K562 (cell line): Measurements from ENCODE around the gene GNG3. TPM values are rescaled to one million over a fixed set of nuclear protein-coding genes. Genes with fewer than 3 reads are reported as not detected.

ENCODE experiments used
- ATAC-seq: fragments of 200-7000 bp; cut with Tn5 transposase; 3 replicates; pipeline ENCODE4 v1.9.1; 2020; ENCODE audit warnings: moderate library complexity
- BruUV-seq: library from RNA; stranded (reverse); fragments of 400-500 nt; replicated peaks from 2 replicates; lab custom pipeline; 2021; lab: Mats Ljungman, UMichigan
- CTCF ChIA-PET: fragments of 300-600 bp; formaldehyde crosslinking; extraction: SDS; loops from one replicate; lab custom pipeline; 2021; ENCODE audit warnings: low intra/inter-chr PET ratio; lab: Yijun Ruan, JAX
- POLR2A ChIA-PET: fragments of 300-600, 350-650 bp; sonication (Branson Sonifier 250); formaldehyde crosslinking; extraction: SDS; loops from one replicate; lab custom pipeline; 2021; ENCODE audit warnings: antibody characterized with exemption, inconsistent platforms; lab: Yijun Ruan, JAX
- DNase-seq, 4 experiments: peaks; one replicate each; pipeline versions ENCODE4 v3.0.0 to v3.0.0-alpha.2; 2011 to 2018; ENCODE audit warnings: low spot score in 3 of 4, mixed read lengths in 3 of 4; ENCODE audit errors: extremely low read depth in 1 of 4
- FAIRE-seq: peaks from 2 replicates; lab custom pipeline; 2011; peaks lifted over from hg19 to GRCh38; lab: Jason Lieb, UNC
- H2AFZ ChIP-seq: 2 replicates; pipeline ENCODE4 v1.6.0; 2011; ENCODE audit warnings: low read depth, low read length, control low read depth, inconsistent platforms
- H3K27ac ChIP-seq: fragments of 200-600 bp; 3 replicates; pipeline ENCODE4 v1.8.0; 2011; ENCODE audit warnings: low read depth, mild to moderate bottlenecking, control low read depth, inconsistent platforms, low read length, moderate library complexity, mixed read lengths; ENCODE audit errors: extremely low read depth
- H3K27me3 ChIP-seq, 2 experiments: fragments of 300-600 bp in 1 of 2; 2 replicates in 1 of 2; 3 replicates in 1 of 2; pipeline versions ENCODE4 v1.6.0 to v1.8.0; 2011; ENCODE audit warnings: inconsistent platforms in 2 of 2, low read length in 2 of 2, mild to moderate bottlenecking in 1 of 2, mixed read lengths in 1 of 2, moderate library complexity in 1 of 2; ENCODE audit not compliant: control insufficient read depth in 2 of 2, insufficient read depth in 2 of 2
- H3K36me3 ChIP-seq: fragments of 300-600 bp; 3 replicates; pipeline ENCODE4 v1.8.0; 2011; ENCODE audit warnings: mild to moderate bottlenecking, low read length, inconsistent platforms; ENCODE audit not compliant: control insufficient read depth, insufficient read depth
- H3K4me1 ChIP-seq, 2 experiments: fragments of 200-600 bp in 1 of 2; replicated peaks in 1 of 2; 2 replicates in 1 of 2; 3 replicates in 1 of 2; pipeline versions ENCODE4 v1.5.1 to v1.8.0; 2011; ENCODE audit warnings: inconsistent platforms in 2 of 2, low read length in 2 of 2, mild to moderate bottlenecking in 1 of 2, mixed read lengths in 1 of 2, moderate library complexity in 1 of 2; ENCODE audit not compliant: control insufficient read depth in 2 of 2, insufficient read depth in 2 of 2
- H3K4me2 ChIP-seq: 2 replicates; pipeline ENCODE4 v1.6.1; 2011; ENCODE audit warnings: low read length, control low read depth, inconsistent platforms, mixed read lengths; ENCODE audit not compliant: insufficient read depth
- H3K4me3 ChIP-seq: fragments of 200-600 bp; sonication (generic), shearing (Covaris generic); 2 replicates; pipeline ENCODE4 v1.5.1; 2016; ENCODE audit warnings: control low read depth, inconsistent platforms
- H3K79me2 ChIP-seq: fragments of 200-600 bp; 3 replicates; pipeline ENCODE4 v1.8.0; 2011; ENCODE audit warnings: low read length, inconsistent platforms; ENCODE audit not compliant: control insufficient read depth, insufficient read depth
- H3K9ac ChIP-seq, 2 experiments: 2 replicates each; pipeline versions ENCODE4 v1.6.0 to v1.6.1; 2011; ENCODE audit warnings: low read depth in 2 of 2, low read length in 2 of 2, control low read depth in 1 of 2, inconsistent platforms in 1 of 2, mild to moderate bottlenecking in 1 of 2, mixed read lengths in 1 of 2; ENCODE audit not compliant: insufficient read depth in 1 of 2
- H3K9me1 ChIP-seq: one replicate; pipeline ENCODE4 v1.6.0; 2011; ENCODE audit warnings: inconsistent platforms, mild to moderate bottlenecking, low read length, moderate library complexity; ENCODE audit not compliant: control insufficient read depth, insufficient read depth
- H3K9me3 ChIP-seq: replicated peaks from 2 replicates; pipeline ENCODE4 v1.5.1; 2011; ENCODE audit warnings: low read depth, low read length, inconsistent platforms; ENCODE audit not compliant: control insufficient read depth, insufficient read depth
- H4K20me1 ChIP-seq: replicated peaks from 2 replicates; pipeline ENCODE4 v1.6.1; 2011; ENCODE audit warnings: low read length, inconsistent platforms, mixed read lengths; ENCODE audit not compliant: control insufficient read depth, insufficient read depth
- FOS ChIP-seq: IDR thresholded peaks from 3 replicates; pipeline ENCODE4 v1.6.1; 2011; ENCODE audit not compliant: insufficient read length; ENCODE audit errors: extremely low read depth
- FUS ChIP-seq: fragments of 200-400 bp; formaldehyde crosslinking; optimal IDR thresholded peaks from 2 replicates; pipeline ENCODE3; 2017; ENCODE audit warnings: low read depth, low read length
- JUND ChIP-seq, 2 experiments: IDR thresholded peaks; 2 replicates in 1 of 2; 3 replicates in 1 of 2; pipeline ENCODE4 v1.6.1; 2011; ENCODE audit warnings: borderline replicate concordance in 2 of 2, low read depth in 2 of 2, low read length in 2 of 2, improper control_type of control experiment in 1 of 2, missing biosample characterization in 1 of 2, missing genetic modification characterization in 1 of 2, missing genetic modification reagents in 1 of 2
- KLF13 ChIP-seq: fragments of 450-650 bp; IDR thresholded peaks from 2 replicates; pipeline ENCODE4 v1.6.1; 2016; ENCODE audit warnings: missing genetic modification characterization, low read depth, mild to moderate bottlenecking, missing compliant biosample characterization, moderate library complexity, borderline replicate concordance
- POLR2AphosphoS2 ChIP-seq: IDR thresholded peaks from 2 replicates; pipeline ENCODE4 v1.6.1; 2012; ENCODE audit warnings: low read length, improper control_type of control experiment
- SAP30 ChIP-seq: fragments of 200-600 bp; sonication (generic); IDR thresholded peaks from 2 replicates; pipeline ENCODE4 v1.6.1; 2012; ENCODE audit warnings: borderline replicate concordance, low read depth, mild to moderate bottlenecking, moderate library complexity, low read length, control low read depth, inconsistent platforms; ENCODE audit not compliant: insufficient read depth, poor library complexity, severe bottlenecking
- TCF7L2 ChIP-seq: fragments of 150-350 bp; IDR thresholded peaks from 2 replicates; pipeline ENCODE4 v1.6.1; 2016; ENCODE audit warnings: low read depth, mild to moderate bottlenecking, low read length, moderate library complexity
- THRA ChIP-seq: fragments of 450-650 bp; IDR thresholded peaks from 2 replicates; pipeline ENCODE4 v1.6.1; 2017; ENCODE audit warnings: mild to moderate bottlenecking, moderate library complexity
- ZNF766 ChIP-seq: fragments of 200-800 bp; sonication (Bioruptor generic); conservative IDR thresholded peaks from 2 replicates; pipeline ENCODE4 v1.6.1; 2016; ENCODE audit warnings: missing genetic modification characterization, missing compliant biosample characterization
- WGBS: fragments of 100-300 bp; shearing (Covaris generic); methylation state at CpG from one replicate; pipeline ENCODE4 v1.1.6; 2016; ENCODE audit warnings: low coverage, mixed read lengths; ENCODE audit not compliant: insufficient coverage; ENCODE audit errors: missing lambda C conversion rate; 5-methylcytosine and 5-hydroxymethylcytosine counted together
- in situ Hi-C: fragments of 300-500 bp; cut with MboI; formaldehyde crosslinking; loops from 4 replicates; pipeline ENCODE4 v1.15.0; 2018; ENCODE audit warnings: inconsistent platforms, mixed read lengths
- intact Hi-C: fragments of 100-400 bp; cut with micrococcal nuclease; formaldehyde crosslinking; loops from 2 replicates; pipeline ENCODE4 v1.14.2; 2022
- polyA plus RNA-seq, 8 experiments: library from polyadenylated mRNA; depleted of rRNA in 4 of 8; stranded (reverse) in 5 of 8; unstranded in 3 of 8; fragments of >200 nt; fragmentation: Nextera tagmentation in 2 of 8; fragmentation: Illumina TruSeq in 1 of 8; extraction: Ambion mirVana in 2 of 8; extraction: Trizol in 1 of 8; gene quantifications; 2 replicates each; pipeline versions ENCODE4 v1.2.1 to v1.2.3, GENCODE V29; 2011 to 2014; ENCODE audit warnings: inconsistent platforms in 1 of 8, missing spikeins in 1 of 8
- total RNA-seq, 7 experiments: library from RNA; depleted of rRNA in 6 of 7; stranded (reverse); fragments of >200 nt in 6 of 7; fragmentation: Illumina TruSeq in 2 of 7; extraction: Trizol in 2 of 7; gene quantifications; 2 replicates each; pipeline versions ENCODE4 v1.2.1 to v1.2.3, GENCODE V29; 2011 to 2021; ENCODE audit warnings: low replicate concordance in 1 of 7
- TF ChIP-seq, protein P1 (sequence below): fragments of 150-350 bp; conservative IDR thresholded peaks from 2 replicates; pipeline ENCODE4 v1.6.1; 2014; ENCODE audit warnings: low read length
- TF ChIP-seq, protein P2 (sequence below): sonication (generic); formaldehyde crosslinking; IDR thresholded peaks from 2 replicates; pipeline ENCODE4 v1.8.1; 2023; ENCODE audit warnings: mild to moderate bottlenecking, missing genetic modification reagents

The GNG3 gene
- total and polyA plus RNA-seq, 9 of the 15 experiments (the other 6 are each of a cell fraction or from before 2014, with no cell fraction given) = 0.07 TPM; not detected in 8

DNA sequence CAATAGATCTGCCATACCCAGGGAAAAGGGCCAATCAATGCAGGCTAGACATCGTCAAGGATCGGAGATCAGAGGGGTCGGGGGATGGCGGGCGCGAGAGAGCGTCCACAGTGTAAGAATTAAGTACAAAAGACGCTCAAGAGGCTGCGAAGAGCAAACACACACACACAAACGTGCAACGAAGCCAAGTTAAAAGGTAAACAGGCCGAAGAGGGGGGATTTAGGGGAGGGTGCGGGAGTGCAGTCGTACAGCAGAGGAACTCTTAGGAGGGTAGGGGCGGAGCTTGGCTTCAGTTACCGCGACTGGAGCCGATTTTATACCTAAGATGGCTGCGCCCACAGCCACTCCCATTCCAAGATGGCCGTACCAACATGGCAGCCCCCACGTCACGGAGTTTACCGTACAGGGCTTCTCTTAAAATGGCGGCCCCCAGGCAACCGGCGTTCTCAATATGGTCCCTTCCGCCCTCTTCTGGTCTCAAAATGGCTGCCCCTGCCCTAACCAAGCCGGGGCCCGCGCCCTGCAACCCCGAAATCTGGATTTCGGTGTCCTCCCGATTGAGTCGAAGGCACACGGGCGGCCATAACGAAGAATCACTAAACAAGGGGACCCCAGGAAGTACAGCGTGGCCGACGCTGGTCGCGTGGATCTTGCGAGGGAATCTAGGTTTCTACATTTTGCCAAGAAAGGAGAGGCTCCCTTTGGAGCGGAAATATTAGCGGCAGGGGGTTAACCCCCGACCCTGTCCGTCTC lies 1.9 kb downstream of the GNG3 start:
- FAIRE-seq (no peak), DNase-seq (peak in 3 of 4 experiments; percentile 33 to 57 (median 43)), ATAC-seq (peak; percentile 4; the same call in 2 of the 3 replicates)
- Histone ChIP-seq H2AFZ (no peak overlapping the region), H3K9me3 (no peaks in the 10 kb centered on the region), H3K4me2 (no peak overlapping the region), H3K27me3 (no peaks in the 10 kb centered on the region), H3K4me1 (peaks cover 36 to 46% of the 10 kb centered on the region in 2 experiments), H4K20me1 (peaks cover 7% of the 10 kb centered on the region), H3K79me2 (peaks cover 25% of the 10 kb centered on the region), H3K9me1 (peaks cover 2% of the 10 kb centered on the region), H3K36me3 (peaks cover 81% of the 10 kb centered on the region), H3K4me3 (no peak overlapping the region), H3K9ac (peak overlapping the region in 1 of 2 experiments; percentile 39; a peak in 1 of 4 replicates), H3K27ac (peak overlapping the region; percentile 19; the same call in 1 of the 3 replicates)
- BruUV-seq = no TSS peak
- in situ Hi-C loops (no loop called here), intact Hi-C loops (loop anchor here (5.0 kb wide), 1 partner anchor 312 kb away; no protein-coding TSS in a partner anchor)
- POLR2A ChIA-PET = interaction anchor here (0.6 to 4.1 kb wide), 7 partner anchors 8 to 134 kb away, joined by 3 to 31 read pairs (median 8); partner anchors contain the start of genes C11orf98, CSKMT, HNRNPUL2 and TTC9C
- 83% methylated on average over 35 of the region's 47 CpGs for WGBS
- CTCF ChIA-PET = no interaction called here
- no peak for TF ChIP-seq JUND (IDR thresholded peaks at IDR 0.05; ENCODE audit: borderline replicate concordance, low read depth, low read length)
- TF ChIP-seq JUND (tag; IDR thresholded peaks at IDR 0.05; ENCODE audit: borderline replicate concordance, low read depth, low read length) = no peak
- TF ChIP-seq, protein P1, sequence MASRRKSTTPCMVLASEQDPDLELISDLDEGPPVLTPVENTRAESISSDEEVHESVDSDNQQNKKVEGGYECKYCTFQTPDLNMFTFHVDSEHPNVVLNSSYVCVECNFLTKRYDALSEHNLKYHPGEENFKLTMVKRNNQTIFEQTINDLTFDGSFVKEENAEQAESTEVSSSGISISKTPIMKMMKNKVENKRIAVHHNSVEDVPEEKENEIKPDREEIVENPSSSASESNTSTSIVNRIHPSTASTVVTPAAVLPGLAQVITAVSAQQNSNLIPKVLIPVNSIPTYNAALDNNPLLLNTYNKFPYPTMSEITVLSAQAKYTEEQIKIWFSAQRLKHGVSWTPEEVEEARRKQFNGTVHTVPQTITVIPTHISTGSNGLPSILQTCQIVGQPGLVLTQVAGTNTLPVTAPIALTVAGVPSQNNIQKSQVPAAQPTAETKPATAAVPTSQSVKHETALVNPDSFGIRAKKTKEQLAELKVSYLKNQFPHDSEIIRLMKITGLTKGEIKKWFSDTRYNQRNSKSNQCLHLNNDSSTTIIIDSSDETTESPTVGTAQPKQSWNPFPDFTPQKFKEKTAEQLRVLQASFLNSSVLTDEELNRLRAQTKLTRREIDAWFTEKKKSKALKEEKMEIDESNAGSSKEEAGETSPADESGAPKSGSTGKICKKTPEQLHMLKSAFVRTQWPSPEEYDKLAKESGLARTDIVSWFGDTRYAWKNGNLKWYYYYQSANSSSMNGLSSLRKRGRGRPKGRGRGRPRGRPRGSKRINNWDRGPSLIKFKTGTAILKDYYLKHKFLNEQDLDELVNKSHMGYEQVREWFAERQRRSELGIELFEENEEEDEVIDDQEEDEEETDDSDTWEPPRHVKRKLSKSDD = peak; percentile 61
- no peak for TF ChIP-seq THRA
- TF ChIP-seq ZNF766 (CRISPR knock-in tag) = 0 out of 2 replicates have a peak, but pooled peaks have one; percentile 10
- no peak for TF ChIP-seq POLR2AphosphoS2
- TF ChIP-seq, protein P2, sequence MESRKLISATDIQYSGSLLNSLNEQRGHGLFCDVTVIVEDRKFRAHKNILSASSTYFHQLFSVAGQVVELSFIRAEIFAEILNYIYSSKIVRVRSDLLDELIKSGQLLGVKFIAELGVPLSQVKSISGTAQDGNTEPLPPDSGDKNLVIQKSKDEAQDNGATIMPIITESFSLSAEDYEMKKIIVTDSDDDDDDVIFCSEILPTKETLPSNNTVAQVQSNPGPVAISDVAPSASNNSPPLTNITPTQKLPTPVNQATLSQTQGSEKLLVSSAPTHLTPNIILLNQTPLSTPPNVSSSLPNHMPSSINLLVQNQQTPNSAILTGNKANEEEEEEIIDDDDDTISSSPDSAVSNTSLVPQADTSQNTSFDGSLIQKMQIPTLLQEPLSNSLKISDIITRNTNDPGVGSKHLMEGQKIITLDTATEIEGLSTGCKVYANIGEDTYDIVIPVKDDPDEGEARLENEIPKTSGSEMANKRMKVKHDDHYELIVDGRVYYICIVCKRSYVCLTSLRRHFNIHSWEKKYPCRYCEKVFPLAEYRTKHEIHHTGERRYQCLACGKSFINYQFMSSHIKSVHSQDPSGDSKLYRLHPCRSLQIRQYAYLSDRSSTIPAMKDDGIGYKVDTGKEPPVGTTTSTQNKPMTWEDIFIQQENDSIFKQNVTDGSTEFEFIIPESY (CRISPR knock-in tag) = peak; percentile 82; the same call in 1 of the 2 replicates
- TF ChIP-seq SAP30 = no peak
- TF ChIP-seq TCF7L2 = peak; percentile 77
- no peak for TF ChIP-seq FOS
- no peak for TF ChIP-seq FUS
- TF ChIP-seq KLF13 = no peak
